Activated T-cell treated with anti-CD3 and anti-CD28 coated beads, Interleukin-2, amount 50 U/mL, for 24 hours (primary cell): ENCODE results near the gene TRIM8.
"Not testable (repeated sequence)": the region's sequence is repeated elsewhere in the genome, so short reads cannot be mapped to it uniquely, and the experiment has no call there.

Source experiments
- DNase-seq: peaks from one replicate; pipeline ENCODE4 v3.0.0-alpha.2; 2020
- H3K27ac Mint-ChIP-seq: 2 replicates; pipeline ENCODE4 v1.8.0; 2020; ENCODE audit warnings: mild to moderate bottlenecking, mixed read lengths
- H3K27me3 Mint-ChIP-seq: 2 replicates; pipeline ENCODE4 v1.8.0; 2020; ENCODE audit warnings: mixed read lengths
- H3K36me3 Mint-ChIP-seq: 2 replicates; pipeline ENCODE4 v1.8.0; 2020; ENCODE audit warnings: low read depth, mixed read lengths
- H3K4me1 Mint-ChIP-seq: 2 replicates; pipeline ENCODE4 v1.8.0; 2020; ENCODE audit warnings: low read depth, mixed read lengths
- H3K4me3 Mint-ChIP-seq: 2 replicates; pipeline ENCODE4 v1.8.0; 2020; ENCODE audit warnings: mild to moderate bottlenecking, moderate library complexity, mixed read lengths
- H3K9me3 Mint-ChIP-seq: 2 replicates; pipeline ENCODE4 v1.8.0; 2020; ENCODE audit warnings: mixed read lengths

The TRIM8 gene

DNA sequence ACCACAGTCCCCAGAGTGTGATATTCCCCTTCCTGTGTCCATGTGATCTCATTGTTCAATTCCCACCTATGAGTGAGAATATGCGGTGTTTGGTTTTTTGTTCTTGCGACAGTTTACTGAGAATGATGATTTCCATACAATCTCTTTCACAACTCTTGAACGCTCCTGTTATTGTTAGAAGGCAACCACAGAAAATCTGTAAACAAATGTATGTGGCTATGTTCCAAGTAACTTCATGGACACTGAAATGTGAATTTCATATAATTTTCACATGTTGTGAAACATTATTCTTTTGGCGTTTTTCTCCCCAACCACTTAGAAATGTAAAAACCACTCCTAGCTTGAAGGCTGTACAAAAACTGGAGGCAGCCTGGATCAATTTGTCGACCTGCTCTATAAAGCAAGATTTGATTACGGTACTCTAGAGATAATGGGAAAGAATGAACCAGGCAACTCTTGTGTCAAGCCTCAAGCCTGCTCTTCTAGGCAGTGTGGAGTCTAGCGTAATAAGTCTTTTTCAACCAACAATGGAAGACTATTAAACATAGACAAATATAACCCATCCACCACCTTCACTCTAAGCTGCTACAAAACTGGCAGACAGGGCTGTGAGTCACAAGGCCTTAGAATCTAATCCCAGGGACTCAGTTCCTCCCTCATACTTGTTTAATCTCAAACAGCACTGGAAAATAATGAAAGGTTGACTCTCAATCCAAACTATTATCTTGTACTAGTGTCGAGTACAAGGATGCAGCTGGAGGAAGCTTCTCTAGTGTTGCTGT, 47.2 kb downstream of the TRIM8 start:
- H3K27ac Mint-ChIP-seq = no peak overlapping the region
- no peak overlapping the region for H3K4me3 Mint-ChIP-seq
- H3K36me3 Mint-ChIP-seq = peaks cover 22% of the 10 kb centered on the region
- no peaks in the 10 kb centered on the region for H3K4me1 Mint-ChIP-seq
- H3K27me3 Mint-ChIP-seq = no peaks in the 10 kb centered on the region
- DNase-seq = no peak
- no peaks in the 10 kb centered on the region for H3K9me3 Mint-ChIP-seq

DNA sequence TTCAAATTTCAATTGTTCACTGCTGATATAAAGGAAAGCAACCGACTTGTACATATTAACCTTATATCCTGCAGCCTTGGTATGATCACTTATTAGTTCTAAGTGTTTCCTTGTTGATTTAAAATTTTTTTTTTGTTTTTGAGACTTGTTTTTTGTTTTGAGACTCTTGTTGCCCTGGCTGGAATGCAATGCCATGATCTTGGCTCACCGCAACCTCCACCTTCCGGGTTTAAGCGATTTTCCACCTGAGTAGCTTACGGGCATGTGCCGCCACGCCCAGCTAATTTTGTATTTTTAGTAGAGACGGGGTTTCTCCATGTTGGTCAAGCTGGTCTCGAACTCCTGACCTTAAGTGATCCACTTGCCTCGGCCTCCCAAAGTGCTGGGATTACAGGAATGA, 51.1 kb downstream of the TRIM8 start:
- peaks cover 50% of the 10 kb centered on the region for H3K36me3 Mint-ChIP-seq
- not testable (repeated sequence) for H3K4me1 Mint-ChIP-seq, H3K27me3 Mint-ChIP-seq, DNase-seq, H3K27ac Mint-ChIP-seq, H3K9me3 Mint-ChIP-seq, H3K4me3 Mint-ChIP-seq

DNA sequence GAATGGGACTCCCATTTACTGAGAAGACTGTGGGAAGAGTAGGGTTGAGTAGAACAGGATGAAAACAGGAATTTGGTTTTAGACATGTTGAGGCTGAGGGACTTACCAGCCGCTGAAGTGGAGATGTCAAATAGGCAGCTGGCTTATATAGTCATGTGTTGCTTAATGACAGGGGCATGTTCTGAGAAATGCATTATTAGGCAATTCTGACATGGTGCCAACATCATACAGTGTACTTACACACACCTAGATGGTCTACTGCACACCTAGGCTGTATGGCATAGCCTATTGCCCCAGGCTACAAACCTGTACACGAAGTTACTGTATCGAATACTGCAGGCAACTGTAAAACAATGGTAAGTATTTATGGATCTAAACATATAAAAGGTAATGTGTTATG, 52.5 kb downstream of the TRIM8 start:
- Mint-ChIP-seq H3K4me3 (no peak overlapping the region), H3K36me3 (peaks cover 55% of the 10 kb centered on the region), H3K9me3 (no peaks in the 10 kb centered on the region), H3K27me3 (no peaks in the 10 kb centered on the region), H3K4me1 (peaks cover 2% of the 10 kb centered on the region), H3K27ac (no peak overlapping the region)
- no peak for DNase-seq

DNA sequence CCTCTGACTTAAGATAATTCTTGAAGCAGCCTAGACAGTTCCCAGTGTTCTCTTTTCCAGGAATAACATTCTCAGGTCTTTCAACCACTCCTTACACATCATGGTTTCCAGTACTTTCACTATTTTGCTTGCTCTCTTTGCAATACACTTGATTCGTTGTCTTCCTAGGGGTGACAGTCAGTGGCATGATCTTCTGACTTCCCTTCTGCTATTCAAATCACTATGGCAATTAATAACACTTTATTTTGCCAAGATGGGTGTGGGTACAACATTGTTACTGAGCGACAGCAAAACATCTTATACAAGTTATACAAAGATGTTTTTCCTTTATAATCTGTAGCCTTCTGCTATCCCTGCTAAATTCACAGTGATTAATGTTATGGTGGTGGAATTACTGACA, 54.6 kb downstream of the TRIM8 start:
- Mint-ChIP-seq H3K36me3 (peaks cover 52% of the 10 kb centered on the region), H3K9me3 (no peaks in the 10 kb centered on the region), H3K4me1 (peaks cover 4% of the 10 kb centered on the region), H3K27me3 (no peaks in the 10 kb centered on the region), H3K4me3 (no peak overlapping the region), H3K27ac (no peak overlapping the region)
- DNase-seq = no peak

DNA sequence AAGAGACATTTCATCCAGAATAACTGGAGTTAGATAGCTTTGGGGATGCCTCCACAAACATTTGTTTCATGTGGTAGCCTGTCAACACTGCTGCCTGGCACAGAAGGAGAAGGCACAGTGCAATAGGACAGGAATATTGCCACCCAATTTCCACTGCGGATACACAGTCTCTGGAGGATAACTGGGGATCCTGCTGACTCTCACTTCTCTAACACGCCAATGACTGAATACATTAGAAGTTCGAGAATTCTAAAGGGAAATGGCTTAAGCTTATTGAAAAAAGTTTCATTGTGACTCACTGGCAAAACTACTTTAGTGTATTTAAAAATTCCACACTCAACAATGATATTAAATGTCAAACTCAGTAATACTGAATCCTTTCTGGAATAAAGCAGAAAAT, 57.0 kb downstream of the TRIM8 start:
- Mint-ChIP-seq H3K36me3 (peaks cover 44% of the 10 kb centered on the region), H3K4me3 (no peak overlapping the region), H3K27me3 (no peaks in the 10 kb centered on the region), H3K9me3 (no peaks in the 10 kb centered on the region), H3K4me1 (peaks cover 16% of the 10 kb centered on the region), H3K27ac (no peak overlapping the region)
- no peak for DNase-seq

DNA sequence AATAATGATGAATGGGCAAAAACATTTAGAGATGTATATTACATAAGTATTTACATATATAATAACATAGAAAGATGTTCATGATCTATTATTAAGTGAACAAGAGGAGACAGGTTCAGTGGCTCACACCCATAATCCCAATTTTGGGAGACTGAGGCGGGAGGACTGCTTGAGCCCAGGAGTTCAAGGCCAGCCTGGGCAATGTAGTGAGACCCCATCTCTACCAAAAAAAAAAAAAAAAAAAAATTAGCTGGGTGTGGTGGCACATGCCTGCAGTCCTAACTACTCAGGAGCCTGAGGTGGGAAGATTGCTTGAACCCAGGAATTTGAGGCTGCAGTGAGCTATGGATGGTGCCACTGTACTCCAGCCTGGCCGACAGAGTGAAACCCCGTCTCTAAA, 57.5 kb downstream of the TRIM8 start:
- H3K4me1 Mint-ChIP-seq = peaks cover 18% of the 10 kb centered on the region
- H3K9me3 Mint-ChIP-seq = no peaks in the 10 kb centered on the region

DNA sequence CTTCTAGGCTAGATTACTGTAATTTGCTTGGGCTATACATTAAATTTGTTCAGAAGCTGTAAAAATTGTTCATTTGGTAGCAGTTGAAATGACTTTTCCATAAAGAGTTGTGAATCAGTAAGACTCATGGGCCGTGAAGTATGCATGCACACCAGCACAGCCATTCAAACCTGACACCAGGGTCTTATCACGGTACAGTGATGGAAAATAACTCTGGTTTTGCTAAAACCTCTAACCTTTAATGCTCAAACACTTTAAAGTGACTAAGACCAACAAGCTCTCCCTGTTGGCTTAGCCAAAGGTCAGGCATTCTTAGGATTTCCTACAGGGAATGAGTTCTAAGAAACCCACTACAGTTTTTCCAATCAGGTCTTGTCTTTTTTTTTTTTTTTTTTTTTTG, 58.5 kb downstream of the TRIM8 start:
- no peak overlapping the region for H3K4me3 Mint-ChIP-seq

More for the DNA sequence above, 57.5 kb downstream of the TRIM8 start:
- no peak overlapping the region for H3K27ac Mint-ChIP-seq
- DNase-seq = no peak
- H3K4me3 Mint-ChIP-seq = no peak overlapping the region
- peaks cover 39% of the 10 kb centered on the region for H3K36me3 Mint-ChIP-seq
- H3K27me3 Mint-ChIP-seq = no peaks in the 10 kb centered on the region

DNA sequence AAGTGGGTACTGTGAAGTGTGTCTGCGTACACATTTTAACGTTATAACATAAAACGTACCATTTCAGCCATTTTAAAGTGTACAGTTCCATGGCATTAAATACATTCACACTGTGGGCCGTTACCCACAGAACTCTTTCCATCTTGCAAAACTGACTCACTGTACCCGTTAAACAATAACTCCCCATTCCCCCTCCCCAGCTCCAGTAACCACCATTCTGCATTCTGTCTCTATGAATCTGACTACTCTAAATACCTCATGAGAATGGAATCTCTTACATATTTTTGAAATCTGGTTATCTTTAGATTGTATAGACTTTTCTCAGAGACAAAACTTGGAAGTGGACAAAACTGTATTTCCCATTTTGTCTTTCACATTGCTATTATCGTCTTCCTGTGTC, 60.6 kb downstream of the TRIM8 start:
- DNase-seq = no peak
- Mint-ChIP-seq H3K27ac (peak overlapping the region; percentile 78), H3K4me3 (no peak overlapping the region), H3K36me3 (peaks cover 11% of the 10 kb centered on the region), H3K9me3 (no peaks in the 10 kb centered on the region), H3K27me3 (no peaks in the 10 kb centered on the region), H3K4me1 (peaks cover 23% of the 10 kb centered on the region)

More for the DNA sequence above, 58.5 kb downstream of the TRIM8 start:
- DNase-seq = no peak
- Mint-ChIP-seq H3K4me1 (peaks cover 20% of the 10 kb centered on the region), H3K27me3 (no peaks in the 10 kb centered on the region), H3K27ac (no peak overlapping the region), H3K36me3 (peaks cover 32% of the 10 kb centered on the region), H3K9me3 (no peaks in the 10 kb centered on the region)

DNA sequence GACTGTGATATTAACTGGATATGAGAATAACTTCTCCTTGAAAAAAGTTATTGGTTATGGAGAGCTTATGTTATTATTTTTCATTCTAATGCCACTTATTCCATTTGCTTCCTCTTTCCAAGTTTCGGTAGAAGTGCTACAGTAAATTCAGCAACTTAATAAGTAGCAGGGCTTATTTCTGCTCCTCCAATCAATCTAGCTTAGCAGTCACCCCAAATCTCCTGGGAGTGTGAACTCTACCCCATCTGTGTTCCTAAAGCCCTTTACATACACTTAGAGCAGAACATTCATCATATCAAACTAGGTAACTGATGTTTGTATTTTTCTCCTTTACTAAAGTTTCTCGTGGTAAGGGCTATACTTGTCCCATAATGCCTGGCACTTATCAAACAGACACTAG, 61.3 kb downstream of the TRIM8 start:
- H3K4me1 Mint-ChIP-seq = peaks cover 29% of the 10 kb centered on the region
- H3K4me3 Mint-ChIP-seq = no peak overlapping the region
- H3K27ac Mint-ChIP-seq = no peak overlapping the region
- DNase-seq = no peak
- H3K27me3 Mint-ChIP-seq = no peaks in the 10 kb centered on the region
- H3K36me3 Mint-ChIP-seq = peaks cover 10% of the 10 kb centered on the region
- no peaks in the 10 kb centered on the region for H3K9me3 Mint-ChIP-seq
